H1 (cell line): ENCODE data around the gene MOCS1. TPM values are rescaled to one million over a fixed set of nuclear protein-coding genes. Genes with fewer than 3 reads are reported as not detected.

Experiments used
- CBX8 ChIP-seq: fragments of 300-800, 300-1000 bp; sonication (generic); IDR thresholded peaks from 2 replicates; pipeline ENCODE4 v1.7.1; 2016; ENCODE audit warnings: low read depth, low read length, borderline replicate concordance
- RBBP5 ChIP-seq: IDR thresholded peaks from 2 replicates; pipeline ENCODE4 v1.7.1; 2012; ENCODE audit warnings: low read depth, mild to moderate bottlenecking, inconsistent platforms, low read length, moderate library complexity, borderline replicate concordance
- TAF7 ChIP-seq: optimal IDR thresholded peaks from 2 replicates; pipeline ENCODE3; 2011; ENCODE audit warnings: low read depth, mild to moderate bottlenecking, inconsistent platforms, low read length, moderate library complexity, borderline replicate concordance
- polyA plus RNA-seq, 7 experiments: library from polyadenylated mRNA; depleted of rRNA in 3 of 7; stranded (reverse) in 5 of 7; unstranded in 2 of 7; fragments of >200 nt in 5 of 7; fragments of 200-250 nt in 2 of 7; gene quantifications; 1 replicate in 5 of 7; 2 replicates in 1 of 7; 4 replicates in 1 of 7; pipeline versions ENCODE4 v1.2.1 to v1.2.3, GENCODE V29; 2011 to 2013; ENCODE audit warnings: missing spikeins in 2 of 7, mixed read lengths in 2 of 7
- total RNA-seq: library from RNA; stranded (reverse); fragmentation: NEBNext Ultra II Directional; extraction: Animal tissue kit (Norgen Biotek cat#: 25700); gene quantifications from 2 replicates; pipeline ENCODE4 v1.2.1, GENCODE V29; 2021
- TF ChIP-seq, protein P1 (sequence below): IDR thresholded peaks from 2 replicates; pipeline ENCODE4 v1.6.1; 2011; ENCODE audit warnings: low read length, improper control_type of control experiment

The MOCS1 gene
- total and polyA plus RNA-seq, 2 of the 8 experiments (the other 6 are each of a cell fraction or from before 2014, with no cell fraction given) = 13.4 to 19.7 TPM

DNA sequence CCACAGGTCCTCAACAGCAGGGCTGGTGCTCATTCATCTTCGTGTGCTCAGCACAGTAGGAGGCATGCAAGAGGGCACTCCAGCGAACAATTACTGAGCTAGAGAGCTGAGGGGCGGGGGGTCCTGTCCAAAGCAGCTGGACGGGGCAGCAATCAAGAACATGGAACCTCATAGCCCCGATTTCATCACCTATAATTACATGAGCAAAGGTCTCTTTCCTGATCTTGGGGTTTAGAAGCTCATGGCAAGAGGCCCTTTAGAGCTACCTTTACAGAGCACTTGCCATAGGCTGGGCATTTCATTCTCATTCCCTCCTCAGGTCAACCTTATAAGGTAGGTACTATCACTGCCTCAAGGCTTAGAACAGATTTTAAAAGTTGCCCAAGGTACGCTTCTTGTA lies 10.4 kb downstream of the MOCS1 start (continued):
- TF ChIP-seq CBX8 (no peak), RBBP5 (no peak), TAF7 (no peak)
- TF ChIP-seq, protein P1, sequence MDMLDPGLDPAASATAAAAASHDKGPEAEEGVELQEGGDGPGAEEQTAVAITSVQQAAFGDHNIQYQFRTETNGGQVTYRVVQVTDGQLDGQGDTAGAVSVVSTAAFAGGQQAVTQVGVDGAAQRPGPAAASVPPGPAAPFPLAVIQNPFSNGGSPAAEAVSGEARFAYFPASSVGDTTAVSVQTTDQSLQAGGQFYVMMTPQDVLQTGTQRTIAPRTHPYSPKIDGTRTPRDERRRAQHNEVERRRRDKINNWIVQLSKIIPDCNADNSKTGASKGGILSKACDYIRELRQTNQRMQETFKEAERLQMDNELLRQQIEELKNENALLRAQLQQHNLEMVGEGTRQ = no peak
